Occipital lobe (tissue), 2 donors: ENCODE measurements around the gene DRD4. TPM values are rescaled to one million over a fixed set of nuclear protein-coding genes. Genes with fewer than 3 reads are reported as not detected.

Experiments used
- DNase-seq: peaks from one replicate; lab custom pipeline; 2025; lab: John Stamatoyannopoulos, UW
- total RNA-seq: library from RNA; depleted of rRNA; stranded (reverse); fragments of >200 nt; gene quantifications from one replicate; pipeline ENCODE4 v1.2.3, GENCODE V29; 2014

The DRD4 gene
- total RNA-seq, 1 donor from 2014 or later = 0.16 TPM

DNA sequence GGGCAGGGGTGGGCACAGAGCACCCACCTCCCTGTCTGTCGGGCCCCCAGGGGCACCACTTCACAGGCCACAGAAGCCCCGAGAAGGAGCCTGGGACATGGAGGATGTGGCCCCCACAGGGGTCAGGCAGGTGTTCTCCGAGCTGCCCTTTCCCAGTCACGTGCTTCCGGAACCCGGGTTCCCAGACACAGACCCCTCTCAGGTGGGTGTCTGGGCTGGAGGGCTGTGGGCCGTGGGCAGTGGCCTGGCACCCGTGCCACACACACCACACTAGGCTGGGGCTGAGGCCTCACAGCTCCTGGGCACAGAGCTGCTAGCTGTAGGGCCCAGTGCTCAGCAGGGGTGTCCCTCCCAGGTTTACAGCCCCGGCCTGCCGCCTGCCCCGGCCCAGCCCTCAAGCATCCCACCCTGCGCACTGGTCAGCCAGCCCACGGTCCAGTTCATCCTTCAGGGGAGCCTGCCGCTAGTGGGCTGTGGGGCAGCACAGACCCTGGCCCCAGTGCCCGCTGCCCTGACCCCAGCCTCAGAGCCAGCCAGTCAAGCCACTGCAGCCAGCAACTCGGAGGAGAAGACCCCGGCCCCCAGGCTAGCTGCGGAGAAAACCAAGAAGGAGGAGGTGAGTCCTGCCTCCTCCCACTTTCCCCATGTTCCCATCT is 26.8 kb upstream of the DRD4 start:
- DNase-seq = no peak

DNA sequence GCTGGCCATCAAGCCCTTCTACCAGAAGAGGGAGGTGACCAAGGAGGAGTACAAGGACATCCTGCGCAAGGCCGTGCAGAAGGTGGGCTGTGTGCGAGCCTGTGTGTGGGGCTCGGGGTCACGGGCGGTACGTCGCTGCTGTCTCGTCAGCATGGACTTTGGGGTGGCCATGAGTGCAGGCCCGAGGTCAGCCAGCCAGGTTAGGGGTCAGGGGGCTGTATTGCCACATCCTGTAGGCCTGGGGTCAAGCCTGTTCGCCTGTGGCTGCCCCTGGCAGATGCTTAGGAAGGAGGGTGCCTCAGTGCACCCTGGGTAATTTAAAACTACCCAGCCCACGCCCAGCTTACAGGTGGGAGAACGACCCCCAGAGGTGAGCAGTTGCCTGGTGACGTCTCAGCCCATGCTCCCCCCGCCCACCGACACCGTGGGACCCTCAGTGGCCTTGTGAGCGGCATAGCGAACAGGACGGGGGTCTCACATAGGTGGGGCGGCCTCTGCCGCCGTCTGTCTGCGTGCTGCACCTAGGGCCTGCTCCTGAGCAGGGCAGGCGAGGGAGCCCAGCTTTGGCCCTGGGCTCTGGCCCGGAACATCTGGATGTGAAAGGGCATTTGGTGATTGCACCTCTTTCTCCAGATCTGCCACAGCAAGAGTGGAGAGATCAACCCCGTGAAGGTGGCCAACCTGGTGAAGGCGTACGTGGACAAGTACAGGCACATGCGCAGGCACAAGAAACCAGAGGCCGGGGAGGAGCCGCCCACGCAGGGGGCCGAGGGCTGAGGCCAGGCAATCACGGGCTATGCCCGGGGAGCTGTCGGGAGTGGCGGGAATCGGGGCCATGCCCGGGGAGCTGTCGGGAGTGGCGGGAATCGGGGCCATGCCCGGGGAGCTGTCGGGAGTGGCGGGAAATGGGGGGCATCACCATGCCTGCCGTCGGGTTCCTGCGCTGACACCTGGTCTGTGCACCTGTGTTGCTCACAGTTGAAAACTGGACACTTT is 25.8 kb upstream of the DRD4 start:
- DNase-seq = no peak

- no peak for DNase-seq
These were observed 24.7 kb upstream of the DRD4 start for GRCh38 chr11:612201-612960.

- DNase-seq = no peak
These were observed 24.1 kb upstream of the DRD4 start for GRCh38 chr11:612961-613300.

DNA sequence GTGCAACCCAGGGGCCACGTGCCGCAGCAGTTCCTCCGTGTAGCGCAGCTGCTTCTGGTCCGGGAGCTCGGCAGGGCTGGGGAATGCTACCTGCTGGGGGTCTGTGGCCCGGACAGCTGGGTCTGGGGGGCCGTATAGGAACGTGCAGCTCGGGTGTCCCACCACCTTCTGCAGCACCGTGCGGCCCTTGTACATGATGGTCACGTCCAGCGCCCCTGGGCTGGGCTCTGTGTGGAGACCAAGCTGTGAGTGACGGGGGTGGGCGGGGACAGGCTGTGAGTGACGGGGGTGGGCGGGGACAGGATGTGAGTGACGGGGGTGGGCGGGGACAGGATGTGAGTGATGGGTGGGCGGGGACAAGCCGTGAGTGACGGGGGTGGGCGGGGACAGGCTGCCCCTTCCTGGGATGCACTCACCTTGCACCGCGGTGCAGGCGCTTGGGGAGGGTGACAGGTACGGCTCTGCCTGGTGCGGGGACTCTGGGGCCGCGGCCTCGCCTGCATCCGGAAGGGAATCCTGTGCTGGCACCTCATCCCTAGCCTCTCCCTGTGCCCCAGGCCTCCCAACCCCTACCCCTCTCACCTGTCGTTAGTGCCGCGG is 23.6 kb upstream of the DRD4 start:
- no peak for DNase-seq

DNA sequence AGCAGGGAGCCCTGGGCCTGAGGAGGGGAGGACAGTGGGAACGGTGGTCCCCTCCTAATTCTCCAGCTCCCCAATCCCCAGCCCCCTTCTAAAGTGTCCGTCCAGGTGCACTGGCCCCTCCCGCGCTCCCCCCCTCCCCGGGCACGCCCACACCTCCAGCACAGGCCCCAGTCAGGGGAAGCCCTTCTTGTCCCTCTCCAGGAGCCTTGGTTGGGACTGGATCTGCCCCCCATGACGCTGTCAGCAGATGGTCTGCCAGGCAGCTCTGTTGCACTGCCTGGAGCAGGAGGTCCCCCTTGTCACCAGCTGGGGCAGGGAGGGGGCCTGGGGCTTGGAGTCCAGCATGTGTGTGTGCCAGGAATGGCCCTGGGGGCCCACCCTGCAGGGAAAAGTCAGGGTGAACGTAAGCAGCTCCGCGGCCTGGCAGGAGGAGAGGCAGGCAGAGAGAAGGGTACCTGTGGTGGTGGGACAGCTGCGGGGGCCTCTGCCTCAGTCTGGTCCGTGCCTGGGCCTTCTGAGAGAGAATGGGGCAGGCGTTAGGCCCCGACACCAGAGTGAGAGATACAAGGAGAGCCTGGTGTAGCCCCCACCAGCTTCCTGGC is 22.9 kb upstream of the DRD4 start:
- DNase-seq = no peak

DNA sequence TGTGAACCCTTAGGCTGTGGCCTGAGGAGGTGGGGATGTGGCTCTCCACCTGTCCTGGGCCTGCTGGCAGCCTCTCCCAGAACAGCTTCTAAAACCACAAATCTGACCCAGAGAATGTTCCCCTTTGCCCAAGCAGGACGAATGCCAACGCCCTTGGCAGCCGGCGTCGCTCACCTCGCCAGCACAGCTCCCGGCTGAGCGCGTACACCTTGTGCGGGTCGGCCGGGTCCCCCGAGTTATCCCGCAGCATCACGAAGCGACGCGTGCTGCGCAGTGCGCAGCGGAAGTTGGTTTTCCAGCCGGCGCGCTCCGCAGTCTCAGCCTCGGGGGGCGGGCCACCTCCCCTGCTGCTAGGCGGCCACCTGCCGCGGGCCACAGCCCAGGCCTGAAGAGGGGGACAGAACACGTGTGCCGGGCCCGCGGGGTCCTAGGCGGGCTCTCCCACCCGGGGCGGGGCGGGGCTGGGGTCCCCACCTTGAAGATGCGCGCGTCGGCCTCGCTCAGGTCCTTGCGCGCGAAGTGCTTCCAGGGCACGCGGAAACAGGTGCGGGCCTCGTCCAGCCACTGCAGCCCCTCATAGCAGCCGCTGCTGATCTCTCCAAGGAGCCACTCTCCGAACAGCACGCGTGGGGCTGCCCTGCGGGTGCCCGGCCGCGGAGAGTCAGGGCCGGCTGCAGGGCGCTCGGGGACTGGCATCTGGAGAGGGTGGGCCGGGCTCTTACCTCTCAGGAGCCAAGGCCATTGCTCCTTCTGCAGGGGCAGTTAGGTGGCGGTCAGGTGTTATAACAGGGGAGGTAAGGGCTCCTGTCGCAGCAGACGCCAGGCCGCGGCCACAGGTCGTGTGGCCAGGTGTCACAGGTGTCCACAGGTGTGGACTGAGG is 22.2 kb upstream of the DRD4 start:
- no peak for DNase-seq

DNA sequence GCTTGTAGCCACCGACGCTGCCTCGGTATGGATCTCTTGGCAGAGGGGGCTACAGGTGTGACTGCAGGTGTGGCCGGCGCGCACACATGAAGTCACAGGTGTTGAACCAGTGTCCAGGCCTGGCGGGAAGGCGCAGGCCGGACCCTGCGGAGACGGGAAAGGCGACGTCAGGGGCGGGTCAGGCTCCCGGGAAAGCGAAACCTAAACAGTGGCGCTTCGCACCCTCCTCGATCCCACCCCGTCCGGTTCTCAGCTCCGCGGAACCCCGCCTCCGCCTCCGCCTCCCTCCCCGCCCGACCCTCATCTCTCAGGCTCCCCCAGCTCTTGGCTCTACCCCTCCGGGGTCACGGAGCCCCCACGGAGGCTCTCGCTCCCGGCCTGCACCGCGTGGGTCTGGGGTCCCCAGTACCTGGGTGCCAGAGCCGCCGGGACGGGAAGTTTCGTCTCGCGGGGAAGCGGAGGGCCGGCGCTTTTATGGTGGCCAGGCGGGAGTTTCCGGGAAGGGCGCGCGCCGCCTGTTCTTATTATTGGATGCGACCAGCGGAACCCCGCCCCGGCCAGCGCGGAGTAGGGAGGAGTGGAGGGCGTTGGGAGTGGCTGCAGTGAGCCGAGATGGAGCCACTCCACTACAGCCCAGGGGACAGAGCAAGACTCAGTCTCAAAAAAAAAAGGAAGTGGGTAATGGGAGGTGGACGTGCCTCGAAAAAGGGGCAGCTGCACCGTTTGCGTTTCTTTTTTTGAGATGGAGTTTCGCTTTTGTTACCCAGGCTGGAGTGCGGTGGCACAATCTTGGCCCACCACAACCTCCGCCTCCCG is 21.4 kb upstream of the DRD4 start, which contains the start of gene IRF7:
TSS of gene IRF7 (minus strand) at position 447 of the 816 bp plus-strand sequence. CDS start 586 bp downstream, outside the sequence.
- peak; percentile 59 for DNase-seq

GRCh38 chr11:616320-617198 is 20.5 kb upstream of the DRD4 start:
- no peak for DNase-seq

- DNase-seq = no peak
These were observed 19.7 kb upstream of the DRD4 start for GRCh38 chr11:617199-617911.

GRCh38 chr11:617912-618682 is 19.0 kb upstream of the DRD4 start:
- DNase-seq = no peak

DNA sequence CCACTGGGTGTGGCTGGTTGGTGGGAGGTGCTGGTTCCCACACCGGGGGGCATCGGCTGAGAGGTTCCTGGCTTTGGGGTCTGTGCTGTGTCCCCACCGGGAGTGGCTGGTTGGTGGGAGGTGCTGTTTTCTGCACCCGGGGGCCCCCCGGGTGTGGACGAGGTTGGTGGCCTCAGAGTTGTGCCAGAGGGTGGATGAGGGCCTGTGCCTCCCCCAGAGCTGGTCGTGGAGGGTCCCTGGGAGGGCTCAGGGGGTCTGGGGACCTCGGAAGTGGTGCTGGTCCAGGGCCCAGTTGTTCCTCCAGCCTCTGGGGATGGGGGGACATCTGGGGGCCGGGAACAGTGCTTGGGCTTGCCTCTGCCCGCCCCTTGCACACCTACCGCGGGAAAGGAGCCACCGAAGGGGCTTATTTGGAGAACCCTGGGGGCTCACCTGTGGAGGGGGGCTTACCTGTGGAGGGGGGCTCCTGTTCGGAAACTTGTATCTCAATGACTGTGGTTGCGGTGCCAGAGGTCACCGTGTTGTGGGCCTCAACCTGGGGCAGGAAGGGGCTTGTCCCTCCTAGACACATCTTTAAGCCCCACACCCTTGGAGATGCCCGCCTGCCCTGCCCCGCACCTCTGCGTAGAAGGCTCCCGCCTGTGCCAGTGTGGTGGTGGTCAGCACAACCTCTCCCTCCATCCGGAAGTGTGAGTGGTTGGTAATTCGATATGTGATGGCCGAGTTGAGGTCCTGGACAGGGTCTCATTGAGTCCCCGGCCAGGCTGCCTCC is 18.0 kb upstream of the DRD4 start:
- no peak for DNase-seq

- DNase-seq = no peak
These were observed 17.4 kb upstream of the DRD4 start for GRCh38 chr11:619628-620050.

DNA sequence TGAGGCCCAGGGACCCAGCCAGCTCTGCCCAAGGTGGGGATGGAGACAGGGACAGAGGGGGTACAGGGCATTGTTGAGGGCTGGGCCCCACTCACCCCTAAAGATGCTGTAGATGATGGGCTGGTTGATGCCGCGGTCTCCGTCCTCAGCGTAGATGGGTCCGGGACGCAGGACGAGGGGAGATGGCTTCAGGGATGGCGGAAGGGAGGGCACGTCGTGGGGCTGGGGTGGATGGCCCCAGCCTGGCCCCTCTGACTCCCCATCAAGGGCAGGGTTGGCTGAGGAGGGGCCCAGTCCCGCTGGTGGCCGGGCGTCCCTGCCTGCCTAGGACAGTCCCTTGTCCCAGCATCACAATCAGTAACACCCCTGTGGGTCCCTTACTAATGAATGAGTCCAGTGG is 16.9 kb upstream of the DRD4 start:
- DNase-seq = no peak

DNA sequence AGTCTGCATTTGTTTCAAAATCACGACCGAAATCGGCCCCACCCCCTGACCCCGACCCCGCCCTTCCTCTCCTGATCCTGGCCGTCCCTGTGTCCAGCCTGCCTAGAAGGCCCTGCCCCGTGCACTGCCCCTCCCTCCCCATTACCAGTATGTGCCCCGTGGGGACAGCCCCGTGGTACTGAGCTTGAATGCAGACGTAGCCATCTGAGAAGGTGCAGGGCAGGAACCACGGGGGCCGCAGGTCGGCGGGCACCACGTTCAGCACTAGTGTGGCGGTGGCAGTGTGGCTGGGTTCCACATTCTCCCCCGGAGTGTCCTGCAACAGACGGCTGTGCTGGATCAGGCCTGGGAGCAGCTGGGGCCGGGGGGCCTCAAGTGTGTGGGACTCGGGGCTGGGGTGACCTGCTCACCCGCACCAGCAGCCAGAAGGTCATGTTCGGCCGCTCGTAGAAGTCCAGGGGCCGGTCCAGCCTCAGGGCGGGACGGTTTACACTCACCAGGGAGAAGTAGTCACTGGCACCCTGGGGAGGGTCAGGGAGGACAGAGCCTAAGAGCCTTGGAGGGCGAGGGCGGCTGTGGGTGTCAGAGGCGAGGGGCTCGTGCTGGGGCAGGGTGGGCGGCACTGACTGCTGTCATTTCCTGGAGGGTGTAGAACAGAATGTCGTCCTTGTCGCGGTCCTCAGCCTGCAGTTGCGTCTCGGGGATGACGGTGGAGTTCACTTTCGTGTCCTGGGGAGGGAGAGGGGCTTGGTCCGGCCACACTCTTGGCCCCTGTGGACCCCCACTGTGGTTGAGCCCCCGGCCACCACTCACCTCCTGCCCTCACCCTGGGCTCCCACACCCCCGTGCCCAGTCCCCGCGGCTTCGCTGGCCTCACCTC is 15.9 kb upstream of the DRD4 start:
- no peak for DNase-seq
